HG02642 (cell line): Measurements from ENCODE around the gene TCF7.

Experiments
- ATAC-seq: cut with Tn5 transposase; IDR thresholded peaks from one replicate; pipeline ENCODE4 v1.9.1; 2021; ENCODE audit warnings: mild to moderate bottlenecking; ENCODE audit not compliant: unreplicated experiment, poor library complexity

Gene TCF7

DNA sequence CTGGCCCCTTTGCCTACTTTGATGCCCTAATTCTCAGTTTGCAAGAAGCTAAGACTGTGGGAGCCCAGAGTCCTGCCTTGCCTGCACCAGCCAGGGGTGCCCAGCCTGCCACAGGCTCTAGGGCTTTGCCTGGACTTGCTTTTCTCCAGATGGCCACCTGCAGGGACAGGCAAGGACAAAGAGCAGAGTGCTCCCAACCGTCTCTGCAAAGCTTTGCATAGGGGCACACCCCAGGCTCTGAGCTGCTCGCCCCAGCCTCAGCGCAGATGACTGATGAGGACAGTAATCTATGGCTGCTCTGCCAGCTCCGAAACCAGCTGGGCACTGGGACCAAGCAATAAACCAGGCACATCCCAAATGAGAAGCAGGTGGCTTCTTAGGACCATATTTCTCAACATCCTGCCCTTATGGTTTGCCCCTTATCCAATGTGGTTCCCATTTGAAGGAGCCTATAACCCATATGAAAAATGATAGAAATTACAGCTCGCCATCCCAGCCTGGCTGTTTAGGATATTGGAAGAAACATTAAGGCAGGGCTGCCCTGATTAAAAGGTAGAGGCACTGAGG is 25.4 kb upstream of the TCF7 start:
- no peak for ATAC-seq

DNA sequence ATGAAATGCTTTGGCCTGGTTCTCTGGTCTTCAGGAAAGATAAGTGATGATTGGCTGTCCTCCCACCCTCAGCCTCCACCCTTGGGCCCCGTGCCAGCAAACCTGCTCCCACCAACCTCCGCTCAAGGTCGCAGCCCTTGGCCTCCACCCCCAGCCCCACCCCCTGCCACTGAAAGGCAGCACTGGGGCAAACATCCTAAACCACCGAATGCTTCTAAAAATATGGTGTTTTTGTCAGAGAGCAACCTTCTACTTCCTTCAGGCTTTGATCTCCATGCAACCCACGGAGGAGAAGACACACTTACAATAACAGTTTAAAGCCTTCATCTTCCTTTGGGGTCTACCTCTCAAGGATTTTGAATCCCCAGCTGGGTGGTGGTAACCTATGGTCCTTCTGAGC is 24.0 kb upstream of the TCF7 start:
- ATAC-seq, result no peak

DNA sequence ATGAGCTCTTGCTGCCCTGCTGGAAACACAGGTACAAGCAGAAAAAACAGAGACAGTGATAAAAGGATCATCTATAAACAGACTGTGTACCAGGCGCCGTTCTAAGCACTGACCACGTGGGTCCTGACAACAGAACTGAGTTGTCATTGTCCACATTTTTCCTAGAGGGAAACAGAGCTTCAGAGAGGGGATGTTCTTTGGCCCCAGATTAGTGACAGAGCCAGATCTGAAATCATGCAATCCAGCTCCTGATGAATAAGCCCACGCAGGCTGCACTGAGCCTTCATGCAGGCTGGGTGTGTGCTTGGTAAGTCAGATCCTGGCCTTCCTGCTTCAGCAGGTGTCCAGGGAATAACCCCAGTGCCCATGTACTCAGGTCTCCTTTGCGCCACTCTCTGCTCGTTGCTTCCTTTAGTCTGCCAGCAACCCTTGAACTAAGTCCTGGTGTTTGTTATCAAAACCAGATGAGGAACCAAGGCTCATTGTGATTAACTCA is 22.8 kb upstream of the TCF7 start:
- ATAC-seq, result no peak

DNA sequence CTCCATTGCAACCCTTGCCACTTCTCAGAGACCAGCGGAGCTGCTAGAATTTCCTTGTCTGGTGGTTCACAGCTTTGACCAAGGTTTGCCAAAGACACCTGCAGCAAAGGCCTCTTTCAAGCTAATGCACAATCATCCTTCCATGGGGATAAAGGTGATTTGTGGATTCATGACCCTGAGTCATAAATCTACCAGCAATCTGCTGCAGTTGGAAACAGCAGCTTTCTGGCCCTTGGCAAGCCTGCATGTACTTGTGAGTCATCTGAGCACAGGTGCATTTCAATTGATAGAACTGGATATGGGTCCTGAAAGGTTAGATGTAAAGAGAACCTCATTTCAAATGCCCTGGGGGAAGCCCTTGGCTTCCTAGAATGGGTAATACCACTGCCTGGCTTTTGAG is 21.6 kb upstream of the TCF7 start:
- no peak for ATAC-seq

DNA sequence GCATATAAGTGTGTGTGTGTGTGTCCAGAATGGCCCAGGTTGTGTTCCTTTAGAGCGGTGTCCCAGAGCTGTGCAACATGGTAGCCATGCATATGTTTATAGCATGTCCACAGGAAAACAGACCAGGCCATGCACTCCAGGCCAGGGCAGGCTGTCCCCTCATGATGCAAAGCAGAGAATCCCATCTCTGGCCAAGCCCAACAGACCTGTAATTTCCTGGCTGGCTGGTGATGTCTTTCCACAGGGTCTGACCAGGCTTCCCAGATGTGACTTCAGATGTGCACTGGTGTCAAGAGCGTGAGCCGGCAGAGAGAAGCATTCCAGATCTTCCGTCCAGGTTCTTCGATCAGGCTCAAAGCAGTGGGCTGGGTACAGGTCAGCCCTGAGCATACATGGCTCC is 21.1 kb upstream of the TCF7 start:
- ATAC-seq, result no peak

DNA sequence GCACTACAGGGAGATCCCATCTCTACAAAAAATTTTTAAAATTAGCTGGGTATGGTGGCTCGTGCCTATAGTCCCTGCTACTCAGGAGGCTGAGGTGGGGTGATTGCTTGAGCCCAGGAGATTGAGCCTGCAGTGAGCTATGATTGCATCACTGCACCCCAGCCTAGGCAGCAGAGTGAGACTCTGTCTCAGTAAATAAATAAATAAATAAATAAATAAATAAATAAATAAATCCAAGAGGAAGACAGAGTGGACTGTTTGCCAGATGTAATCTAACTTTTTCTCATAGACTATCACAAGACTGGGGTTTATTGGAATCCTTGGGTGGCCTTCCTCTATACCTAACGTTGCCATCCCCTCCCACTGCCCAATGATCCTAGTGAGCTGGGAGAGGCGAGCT is 19.2 kb upstream of the TCF7 start:
- ATAC-seq, result no peak

DNA sequence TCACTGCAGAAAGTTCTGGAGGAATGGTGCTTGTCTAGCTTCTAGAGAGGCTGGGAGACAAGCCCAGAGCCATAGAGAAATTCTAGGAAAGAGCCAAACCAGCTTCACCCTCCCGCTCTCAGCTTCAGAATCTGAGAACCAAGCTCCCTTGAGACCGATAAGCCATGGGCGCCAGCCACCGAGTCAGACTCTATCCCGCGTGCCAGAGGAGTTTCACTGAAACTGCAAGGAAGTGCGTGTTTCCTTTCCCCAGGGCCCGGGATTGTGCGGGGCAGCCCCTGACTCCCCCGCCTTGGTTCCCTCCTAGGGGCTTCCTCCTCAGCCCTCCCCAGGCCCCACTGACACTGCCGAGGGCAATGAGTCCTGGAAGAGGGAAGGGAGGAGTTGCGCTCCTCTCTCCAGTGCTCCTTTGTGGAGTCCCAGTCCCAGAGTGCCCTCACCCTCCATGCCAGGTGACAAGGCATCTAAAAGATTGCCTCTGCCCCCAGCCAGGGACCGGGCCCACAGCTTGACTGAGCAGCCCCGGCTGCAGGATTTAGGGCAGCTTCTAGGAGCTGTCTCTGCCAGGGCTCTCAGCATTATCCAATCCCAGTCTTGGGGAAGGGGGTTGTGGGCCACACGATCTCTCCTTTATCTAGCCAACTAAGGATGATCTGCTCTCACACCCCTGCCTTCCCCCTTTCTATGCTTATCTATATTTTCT is 18.4 kb upstream of the TCF7 start:
- no peak for ATAC-seq

DNA sequence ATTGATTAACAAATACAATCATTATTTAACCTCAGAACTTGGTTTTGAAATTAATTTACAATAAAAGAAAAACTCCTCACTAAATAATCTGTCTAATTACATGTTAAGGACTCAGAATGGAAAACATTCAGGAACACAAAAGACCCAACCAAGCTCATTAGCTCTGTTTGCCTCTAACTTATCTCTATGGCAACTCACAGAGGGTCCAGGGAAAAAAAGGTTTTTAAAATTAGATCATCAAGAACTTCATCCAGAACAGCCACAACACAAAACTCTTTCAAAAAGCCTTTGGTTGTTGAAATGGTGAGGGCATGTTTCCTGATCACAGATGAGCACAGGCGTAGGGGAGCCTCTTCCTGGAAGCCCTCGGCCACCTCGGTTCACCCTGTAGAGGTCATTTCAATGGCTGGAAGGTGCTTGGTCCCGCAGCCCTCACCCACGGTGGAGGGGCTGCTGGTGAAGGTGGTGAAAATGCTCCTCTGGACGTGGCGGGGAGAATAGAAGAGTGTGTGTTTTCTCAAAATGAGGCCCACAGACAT is 17.2 kb upstream of the TCF7 start:
- ATAC-seq, result no peak

DNA sequence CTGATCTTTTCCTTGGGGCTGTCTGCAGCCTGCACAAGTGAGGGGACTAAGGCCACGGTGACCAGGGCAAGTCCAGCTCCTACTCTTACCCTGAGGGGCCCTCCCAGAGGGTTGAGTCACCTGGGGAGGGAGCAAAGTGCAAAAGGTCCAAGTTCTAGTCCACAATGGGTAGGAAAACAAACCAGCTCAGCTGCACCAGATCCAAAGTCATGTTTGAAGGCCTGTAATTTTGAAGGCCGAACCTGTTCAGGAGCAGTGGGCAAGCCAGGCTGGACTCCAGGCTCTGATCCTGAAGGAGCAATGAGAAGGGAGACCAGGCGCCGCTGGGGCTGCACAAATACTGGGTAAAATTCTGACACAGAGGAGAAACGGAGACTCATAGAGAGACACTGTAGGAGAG is 15.8 kb upstream of the TCF7 start:
- ATAC-seq, result no peak

DNA sequence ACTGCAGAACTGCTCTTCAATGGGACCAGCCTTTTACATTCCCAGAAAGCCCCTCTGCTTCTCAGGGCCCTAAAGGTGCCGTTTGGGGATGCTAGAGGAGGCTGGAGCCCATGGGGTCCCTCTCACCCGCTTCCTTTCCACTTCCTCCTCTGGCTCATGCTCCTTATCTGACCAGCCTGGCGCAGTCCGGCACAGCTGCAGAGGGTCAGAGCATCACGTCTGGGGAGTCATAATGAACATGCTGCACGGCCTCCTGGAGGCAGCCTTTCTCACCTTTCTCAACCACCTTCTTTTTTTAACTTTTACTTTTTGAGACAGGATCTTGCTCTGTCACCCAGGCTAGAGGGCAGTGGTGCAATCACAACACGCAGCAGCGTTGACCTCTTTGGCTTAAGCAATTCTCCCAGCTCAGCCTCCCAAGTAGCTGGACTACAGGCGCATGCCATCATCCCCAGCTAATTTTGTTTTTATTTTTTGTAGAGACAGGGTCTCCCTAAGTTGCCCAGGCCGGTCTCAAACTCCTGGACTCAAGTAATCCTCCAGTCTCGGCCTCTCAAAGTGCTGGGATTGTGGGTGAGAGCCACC is 15.1 kb upstream of the TCF7 start:
- ATAC-seq, result no peak

DNA sequence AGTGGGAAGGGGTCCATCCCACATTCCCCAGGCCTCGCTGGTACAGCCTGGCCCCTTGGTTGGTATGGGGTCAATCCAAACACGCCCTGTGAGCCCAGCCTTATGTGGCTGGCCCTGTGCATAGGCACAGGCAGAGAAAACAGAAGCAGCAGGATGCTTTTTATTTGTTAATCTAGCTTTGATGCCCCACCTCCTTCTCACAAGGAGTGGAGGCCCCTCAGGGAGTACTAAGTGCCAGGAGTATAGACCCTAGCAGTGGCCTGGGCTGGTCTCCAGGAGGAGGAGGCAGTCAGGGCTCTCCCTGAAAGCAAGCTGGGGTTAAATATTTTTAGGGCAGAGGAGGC is 14.6 kb upstream of the TCF7 start:
- ATAC-seq, result no peak

DNA sequence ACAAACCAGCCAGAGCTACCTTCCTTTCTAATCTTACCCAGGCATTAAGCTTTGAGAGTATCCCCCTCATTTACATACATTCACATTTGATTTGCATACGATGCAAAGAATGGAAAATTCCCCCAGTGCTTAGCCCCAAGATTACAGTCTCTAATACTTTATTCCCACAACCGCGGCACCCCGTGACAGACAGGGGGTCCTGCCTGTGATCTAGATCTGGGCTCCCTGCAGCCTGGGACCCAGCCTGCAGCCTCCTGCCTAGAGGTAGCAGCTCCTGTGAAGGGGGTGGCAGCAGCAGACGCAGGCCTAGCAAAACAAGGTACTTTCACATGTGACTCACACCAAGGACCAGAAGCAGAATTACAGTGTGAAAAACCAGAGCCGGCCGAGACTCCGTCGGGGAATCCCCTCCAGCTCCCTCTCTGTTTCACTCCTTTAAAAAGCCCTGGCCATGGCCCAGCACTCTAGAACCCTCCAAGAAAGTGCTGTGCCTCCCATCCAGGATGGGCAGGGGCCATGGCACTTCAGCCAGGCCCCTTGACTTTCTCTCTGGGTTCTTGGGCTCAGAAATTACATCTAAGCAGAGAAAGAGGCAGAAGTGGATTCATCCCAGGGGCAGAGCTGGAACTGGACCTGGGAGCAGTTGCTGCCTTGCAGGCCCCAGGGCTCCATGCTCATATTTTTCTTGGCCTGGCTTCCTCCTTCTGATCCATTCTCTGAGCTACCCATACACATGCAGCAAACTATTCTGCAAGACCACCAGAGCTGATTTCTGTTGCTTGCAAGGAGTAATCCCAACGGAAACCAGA is 14.0 kb upstream of the TCF7 start:
- ATAC-seq, result peak; percentile 82

DNA sequence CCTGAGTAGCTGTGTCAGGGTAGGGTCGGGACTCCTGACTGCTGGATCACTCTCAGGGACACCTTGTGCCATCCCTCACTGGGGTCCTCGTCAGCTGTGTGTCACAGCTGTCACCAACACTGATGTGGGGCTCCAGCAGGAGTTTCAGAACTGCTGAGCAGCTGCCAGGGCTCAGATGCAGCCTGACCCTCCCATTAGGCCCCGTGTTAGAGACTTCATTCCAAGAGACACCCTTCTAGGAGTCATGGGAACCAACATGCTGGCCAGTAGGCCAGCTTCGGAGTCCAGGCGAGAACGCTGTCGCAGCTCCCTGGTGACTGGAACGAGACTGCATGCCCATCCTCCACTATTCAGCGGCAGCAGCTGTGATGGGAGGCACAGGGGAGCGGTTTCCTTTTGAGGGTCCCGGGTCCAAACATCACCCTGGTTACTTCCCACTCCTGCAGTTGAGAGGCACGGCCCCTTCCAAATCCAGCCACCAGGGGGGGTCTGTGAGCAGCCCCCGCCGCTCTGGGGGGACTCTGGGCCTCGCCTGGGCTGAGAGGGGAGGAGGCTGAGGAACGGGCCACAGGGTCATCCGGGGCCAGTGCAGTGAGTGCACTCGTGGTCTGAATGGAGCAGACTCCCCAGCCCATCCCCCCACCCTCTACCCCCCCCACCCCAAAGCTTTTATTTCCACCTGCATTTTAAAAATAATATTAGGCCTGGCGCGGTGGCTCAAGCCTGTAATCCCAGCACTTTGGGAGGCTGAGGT is 12.6 kb upstream of the TCF7 start:
- ATAC-seq, result no peak

DNA sequence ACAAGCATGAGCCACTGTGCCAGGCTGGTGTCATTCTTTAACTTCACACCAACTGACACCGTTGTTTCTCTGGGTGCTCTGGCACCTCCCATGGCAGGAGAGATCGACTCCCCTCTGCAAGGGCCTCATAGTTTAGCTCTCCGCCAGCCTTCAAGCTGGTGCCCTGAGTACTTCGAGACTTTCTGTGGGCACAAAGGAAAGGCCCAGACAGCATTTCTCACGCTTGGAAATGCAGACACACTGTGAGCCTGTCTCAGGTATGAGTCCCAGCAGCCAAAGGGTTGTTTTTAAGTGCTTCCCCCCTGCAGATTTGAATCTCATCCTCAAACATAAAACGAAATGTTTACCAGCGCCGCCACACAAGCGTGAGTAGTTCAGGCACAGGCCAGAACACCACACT is 11.1 kb upstream of the TCF7 start:
- no peak for ATAC-seq

DNA sequence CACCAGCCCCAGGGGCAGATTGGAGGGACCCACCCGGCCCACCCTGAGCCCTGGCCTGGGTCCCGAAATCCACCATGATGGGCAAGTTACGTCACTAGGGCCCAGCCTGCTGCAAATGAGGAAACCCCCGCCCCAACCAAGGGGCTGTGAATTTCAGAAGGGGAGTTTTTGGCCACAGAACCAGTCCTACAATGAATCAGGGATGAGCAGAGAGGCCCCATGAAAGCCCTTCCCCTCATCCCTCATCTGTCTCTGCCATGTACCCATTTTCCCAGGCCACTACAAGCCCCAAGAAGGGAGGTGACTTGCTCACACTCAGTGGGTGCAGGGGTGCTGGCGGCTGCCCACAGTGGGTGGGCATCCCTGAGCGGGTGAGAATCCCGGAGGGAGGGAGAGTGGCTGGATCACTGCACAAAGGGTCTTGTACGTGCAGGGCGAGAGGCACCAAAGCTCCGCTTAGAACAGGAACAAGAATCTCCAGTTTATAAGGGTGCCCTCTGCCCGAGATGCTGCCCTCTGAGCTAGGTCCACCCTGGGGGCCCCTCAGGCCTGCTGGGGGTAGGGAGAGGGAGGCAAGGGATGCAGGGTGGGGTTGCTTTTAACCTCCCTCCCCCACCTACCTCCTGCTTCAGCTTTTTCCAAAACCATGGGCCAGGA is 10.4 kb upstream of the TCF7 start:
- no peak for ATAC-seq

DNA sequence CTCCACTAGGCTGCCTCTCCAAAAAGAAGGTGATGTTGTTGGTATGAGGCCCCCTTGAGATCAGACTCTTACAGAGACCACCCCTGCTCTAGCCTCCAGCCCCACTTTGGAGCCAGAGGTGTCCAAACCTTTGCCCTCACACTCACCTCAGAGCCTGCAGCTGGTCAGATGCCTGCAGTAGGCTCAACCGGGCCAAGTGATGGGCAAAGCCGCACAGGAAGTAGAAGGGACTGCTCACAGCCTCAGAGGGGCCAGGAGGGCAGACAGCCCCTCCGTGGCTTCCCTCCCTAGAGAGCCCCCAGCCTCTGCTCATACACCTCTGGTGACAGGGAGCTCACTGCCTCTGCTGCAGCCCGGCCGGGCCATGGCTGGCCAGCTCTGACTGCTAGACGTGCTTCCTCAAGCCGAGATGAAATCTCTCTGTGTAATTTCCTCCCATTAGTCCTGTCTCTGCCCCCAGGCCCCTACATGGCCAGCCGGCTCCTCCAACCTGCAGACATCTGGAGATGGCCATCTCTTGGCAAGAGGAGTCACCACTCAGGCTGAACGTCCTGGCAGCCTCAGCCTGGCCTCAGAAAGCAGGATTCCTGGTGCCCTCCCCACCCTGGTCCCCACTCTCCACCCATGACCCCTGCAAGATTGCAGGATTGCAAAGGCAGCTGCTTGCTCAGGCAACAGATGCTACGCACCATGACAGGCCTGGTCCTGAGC is 7.3 kb upstream of the TCF7 start:
- ATAC-seq, result no peak

DNA sequence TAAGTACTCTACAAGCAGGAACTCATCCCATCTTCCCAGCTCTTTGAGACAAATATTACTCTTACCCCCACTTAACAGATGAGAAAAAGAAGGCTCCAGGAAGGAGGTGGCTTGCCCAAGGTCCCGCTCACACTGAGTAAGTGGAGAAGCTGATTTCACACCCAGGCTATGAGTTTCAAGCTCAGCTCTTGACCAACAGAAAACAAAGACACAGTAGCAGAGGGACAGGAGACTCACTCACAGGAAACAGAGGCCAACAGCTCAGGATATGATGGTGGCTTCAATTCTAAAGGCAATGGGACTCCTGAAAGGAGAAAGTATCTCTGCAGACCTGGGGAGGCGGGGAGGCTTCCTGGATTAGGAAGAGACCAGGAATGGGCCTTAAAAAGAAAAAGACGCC is 6.7 kb upstream of the TCF7 start:
- no peak for ATAC-seq

DNA sequence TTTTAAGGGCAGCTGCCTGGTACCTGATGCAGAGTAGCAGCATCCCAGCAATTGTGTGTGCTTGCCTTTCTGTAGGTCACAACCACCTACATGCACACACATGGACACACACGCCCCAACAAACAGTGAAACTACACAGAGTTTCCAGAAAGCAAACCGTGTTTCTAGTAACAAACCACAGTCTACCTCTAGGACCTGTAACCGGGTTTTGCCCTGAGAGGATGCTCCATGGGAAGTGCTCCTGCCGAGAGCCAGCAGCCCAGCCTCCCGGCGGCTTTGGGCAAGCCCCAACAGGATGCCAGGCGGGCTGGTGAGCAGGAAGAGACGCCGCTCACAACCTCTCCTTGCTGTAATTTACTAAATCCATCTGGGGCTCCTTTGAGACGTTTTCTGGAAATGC is 4.1 kb upstream of the TCF7 start:
- no peak for ATAC-seq
